ENCODE data around the gene C1orf159. TPM values are rescaled to one million over a fixed set of nuclear protein-coding genes. Genes with fewer than 3 reads are reported as not detected.
A peak's percentile ranks its signal among the peaks of the same experiment; 100 is the strongest.

The C1orf159 gene
- total and polyA plus RNA-seq, 2 of the 8 experiments (the other 6 are each of a cell fraction or from before 2014, with no cell fraction given), result 10.0 to 10.9 TPM

DNA sequence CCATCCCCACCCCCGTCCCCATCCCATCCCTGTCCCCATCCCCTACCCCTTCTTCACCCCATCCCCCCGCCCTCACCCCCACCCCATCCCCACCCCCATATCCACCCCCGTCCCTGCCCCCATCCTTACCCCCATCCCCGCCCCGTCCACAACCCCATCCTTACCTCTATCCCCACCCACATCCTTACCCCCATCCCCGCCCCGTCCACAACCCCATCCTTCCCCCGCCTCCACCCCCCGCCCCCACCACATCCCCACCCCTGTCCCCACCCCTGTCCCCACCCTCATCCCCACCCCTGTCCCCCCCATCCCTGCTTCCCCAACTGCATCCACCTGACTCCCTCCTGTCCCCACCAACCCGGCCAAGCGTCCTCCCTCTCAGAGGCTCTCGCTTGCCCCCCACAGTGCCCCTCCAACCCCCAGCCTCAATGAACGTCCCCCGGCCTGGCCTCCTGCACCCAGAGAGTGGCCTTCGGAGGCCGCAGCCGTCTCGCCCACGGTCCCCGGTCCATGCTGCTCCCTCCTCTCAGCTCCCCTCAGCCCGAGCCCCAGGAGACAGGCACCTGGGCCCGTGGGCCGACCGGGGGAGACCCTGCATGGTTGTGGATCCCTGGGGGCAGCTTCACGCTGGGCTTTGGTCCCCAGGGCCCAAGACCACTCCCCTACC, 25.5 kb upstream of the C1orf159 start:
- Histone ChIP-seq H2BK20ac (ENCODE audit: low read length) (no peak overlapping the region), H3K4me2 (ENCODE audit: insufficient read depth in 1 of 2, low read depth in 2 of 2, low read length in 2 of 2) (no peak overlapping the region), H4K5ac (ENCODE audit: insufficient read length, low read depth, low read length) (no peak overlapping the region), H3K23me2 (ENCODE audit: low read depth, low read length) (peaks cover 2% of the 10 kb centered on the region; the same call in 1 of the 2 replicates), H2AK5ac (ENCODE audit: low read depth, low read length) (no peak overlapping the region; the same call in 1 of the 2 replicates), H3K4me3 (ENCODE audit: extremely low read depth in 1 of 4, insufficient read depth in 2 of 4, low read depth in 3 of 4, low read length in 4 of 4) (no peak overlapping the region), H4K20me1 (replicated peaks in 1 of 2; ENCODE audit: control insufficient read depth in 1 of 2, insufficient read depth in 2 of 2, low read length in 2 of 2) (no peaks in the 10 kb centered on the region), H4K8ac (ENCODE audit: extremely low read depth, insufficient read depth, low read length) (peak overlapping the region; percentile 51; the same call in 1 of the 2 replicates), H3K9ac (replicated peaks in 1 of 4; ENCODE audit: extremely low read depth in 1 of 4, low read depth in 3 of 4, low read length in 3 of 4) (no peak overlapping the region), H3K27me3 (replicated peaks in 1 of 4; ENCODE audit: control insufficient read depth in 3 of 4, extremely low read depth in 1 of 4, insufficient read depth in 3 of 4, low read length in 3 of 4) (peaks cover 0 to 6% (median 2%) of the 10 kb centered on the region in 4 experiments; a peak in 2 of 7 replicates), H3K36me3 (ENCODE audit: control insufficient read depth in 2 of 4, insufficient read depth in 4 of 4, low read length in 3 of 4) (no peaks in the 10 kb centered on the region), H3K79me1 (ENCODE audit: low read depth, low read length) (no peaks in the 10 kb centered on the region), H2BK12ac (ENCODE audit: low read depth, low read length) (no peak overlapping the region; the same call in 1 of the 2 replicates), H3K27ac (ENCODE audit: low read depth, low read length) (no peak overlapping the region), H3K79me2 (ENCODE audit: control insufficient read depth in 1 of 2, insufficient read depth in 2 of 2, low read length in 2 of 2) (no peaks in the 10 kb centered on the region), H2BK5ac (ENCODE audit: low read depth, low read length) (peak overlapping the region; percentile 60; the same call in 1 of the 2 replicates), H2BK120ac (replicated peaks; ENCODE audit: low read depth, low read length) (no peak overlapping the region), H2BK15ac (ENCODE audit: low read length) (peak overlapping the region; percentile 46; the same call in 1 of the 2 replicates), H3K56ac (replicated peaks; ENCODE audit: insufficient read length, low read depth, low read length) (no peak overlapping the region), H4K91ac (replicated peaks; ENCODE audit: insufficient read length, low read length) (peak overlapping the region; percentile 55), H3K23ac (ENCODE audit: insufficient read length) (no peak overlapping the region), H3K18ac (ENCODE audit: extremely low read depth, low read length) (no peak overlapping the region), H3K4me1 (replicated peaks in 1 of 4; ENCODE audit: control insufficient read depth in 3 of 4, insufficient read depth in 4 of 4, low read length in 3 of 4) (peaks cover 0 to 19% (median 4%) of the 10 kb centered on the region in 4 experiments; a peak in 6 of 7 replicates), H3K14ac (ENCODE audit: insufficient read length) (no peak overlapping the region), H3K4ac (replicated peaks; ENCODE audit: insufficient read length, low read depth, low read length) (no peak overlapping the region), H3K9me3 (ENCODE audit: insufficient read depth in 2 of 2, low read depth in 1 of 2, low read length in 1 of 2) (no peaks in the 10 kb centered on the region), H2AFZ (ENCODE audit: low read length) (no peak overlapping the region)
- CTCF ChIA-PET (ENCODE audit: partially characterized antibody), result interaction anchor here (1.2 kb wide), 1 partner anchor 19 kb away, joined by 3 read pairs; no protein-coding TSS in a partner anchor
- FAIRE-seq (no peak), DNase-seq (ENCODE audit: low read depth in 1 of 2, low spot score in 2 of 2) (no peak)
- 84% methylated on average over 9 of the region's 25 CpGs; no CpG with 5 or more reads in 1 of the 2 experiments for WGBS, 2 experiments (ENCODE audit: extremely low coverage in 1 of 2, insufficient coverage in 1 of 2, insufficient read length in 1 of 2, insufficient replicate concordance in 2 of 2, low coverage in 1 of 2, low lambda C conversion rate in 2 of 2, missing lambda C conversion rate in 1 of 2)
- POLR2A ChIA-PET (ENCODE audit: partially characterized antibody), result interaction anchor here (0.7 to 0.8 kb wide), 2 partner anchors 17 to 92 kb away, joined by 3 read pairs; no protein-coding TSS in a partner anchor
- TF ChIP-seq KDM5A (IDR thresholded peaks at IDR 0.05; ENCODE audit: low read length) (no peak), EGR1 (IDR thresholded peaks at IDR 0.05; ENCODE audit: borderline replicate concordance, low read depth, low read length) (no peak), KDM1A (IDR thresholded peaks at IDR 0.05; ENCODE audit: borderline replicate concordance, low read length) (no peak), TAF1 (IDR thresholded peaks at IDR 0.05; ENCODE audit: low read depth, low read length) (no peak), TBP (IDR thresholded peaks at IDR 0.05; ENCODE audit: low read depth, low read length) (no peak), CTBP2 (IDR thresholded peaks at IDR 0.05; ENCODE audit: borderline replicate concordance, insufficient read depth, insufficient read length, low read length) (no peak), CBX8 (IDR thresholded peaks at IDR 0.05; ENCODE audit: borderline replicate concordance, low read depth, low read length) (no peak)
- TF ChIP-seq, protein P1, sequence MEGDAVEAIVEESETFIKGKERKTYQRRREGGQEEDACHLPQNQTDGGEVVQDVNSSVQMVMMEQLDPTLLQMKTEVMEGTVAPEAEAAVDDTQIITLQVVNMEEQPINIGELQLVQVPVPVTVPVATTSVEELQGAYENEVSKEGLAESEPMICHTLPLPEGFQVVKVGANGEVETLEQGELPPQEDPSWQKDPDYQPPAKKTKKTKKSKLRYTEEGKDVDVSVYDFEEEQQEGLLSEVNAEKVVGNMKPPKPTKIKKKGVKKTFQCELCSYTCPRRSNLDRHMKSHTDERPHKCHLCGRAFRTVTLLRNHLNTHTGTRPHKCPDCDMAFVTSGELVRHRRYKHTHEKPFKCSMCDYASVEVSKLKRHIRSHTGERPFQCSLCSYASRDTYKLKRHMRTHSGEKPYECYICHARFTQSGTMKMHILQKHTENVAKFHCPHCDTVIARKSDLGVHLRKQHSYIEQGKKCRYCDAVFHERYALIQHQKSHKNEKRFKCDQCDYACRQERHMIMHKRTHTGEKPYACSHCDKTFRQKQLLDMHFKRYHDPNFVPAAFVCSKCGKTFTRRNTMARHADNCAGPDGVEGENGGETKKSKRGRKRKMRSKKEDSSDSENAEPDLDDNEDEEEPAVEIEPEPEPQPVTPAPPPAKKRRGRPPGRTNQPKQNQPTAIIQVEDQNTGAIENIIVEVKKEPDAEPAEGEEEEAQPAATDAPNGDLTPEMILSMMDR (IDR thresholded peaks at IDR 0.05; ENCODE audit: control extremely low read depth in 1 of 3, insufficient read depth in 1 of 3, low read depth in 1 of 3, low read length in 3 of 3), result no peak

Measured in H1 (cell line).